Right lobe of liver (tissue), 6 donors: ENCODE measurements around the gene EDRF1. TPM values are rescaled to one million over a fixed set of nuclear protein-coding genes. Genes with fewer than 3 reads are reported as not detected.

Experiments
- ATAC-seq, 4 donors: fragments of 200-7000 bp; cut with Tn5 transposase; one replicate each; pipeline ENCODE4 v1.9.1; 2020; ENCODE audit warnings: mild to moderate bottlenecking in 4 of 4, moderate library complexity in 4 of 4
- DNase-seq, 3 donors: peaks; one replicate each; pipeline ENCODE4 v3.0.0-alpha.2; 2020
- H3K27ac ChIP-seq, 3 donors: fragments of 200-600 bp; one replicate each; pipeline ENCODE4 v1.8.0; 2022
- H3K27me3 ChIP-seq, 2 donors: fragments of 200-600 bp; one replicate each; pipeline ENCODE4 v1.8.0; 2022
- H3K36me3 ChIP-seq, 4 donors: fragments of 200-600 bp; sonication (generic) in 1 of 4; one replicate each; pipeline versions ENCODE4 v1.5.1 to v1.8.0; 2017 to 2022; ENCODE audit warnings: control low read depth in 1 of 4
- H3K4me1 ChIP-seq, 4 donors: fragments of 200-600 bp; sonication (generic) in 1 of 4; one replicate each; pipeline versions ENCODE4 v1.5.1 to v1.8.0; 2017 to 2022; ENCODE audit warnings: control low read depth in 1 of 4
- H3K4me3 ChIP-seq, 3 donors: fragments of 200-600 bp; one replicate each; pipeline ENCODE4 v1.8.0; 2022
- H3K9me3 ChIP-seq, 4 donors: fragments of 200-600 bp; sonication (generic) in 1 of 4; one replicate each; pipeline versions ENCODE4 v1.5.1 to v1.8.0; 2017 to 2022; ENCODE audit warnings: control low read depth in 1 of 4
- CTCF ChIP-seq, 4 donors: fragments of 200-600 bp in 3 of 4; fragments of 450-650 bp in 1 of 4; IDR thresholded peaks; one replicate each; pipeline versions ENCODE4 v1.5.1 to v1.8.0; 2016 to 2022; ENCODE audit warnings: antibody characterized with exemption in 4 of 4, mild to moderate bottlenecking in 2 of 4
- POLR2A ChIP-seq: fragments of 450-650 bp; IDR thresholded peaks from one replicate; pipeline ENCODE4 v1.6.1; 2017; ENCODE audit warnings: antibody characterized with exemption, mild to moderate bottlenecking
- WGBS: methylation state at CpG from one replicate; pipeline ENCODE4 v1.1.6; 2018; ENCODE audit warnings: low coverage, low lambda C conversion rate; ENCODE audit not compliant: insufficient coverage; ENCODE audit errors: missing lambda C conversion rate; 5-methylcytosine and 5-hydroxymethylcytosine counted together
- intact Hi-C, 2 donors: fragments of 100-400 bp; cut with DNase I; formaldehyde crosslinking; loops; one replicate each; pipeline versions ENCODE4 v1.11.2 to v1.14.1; 2022
- total RNA-seq, 6 experiments: library from RNA; depleted of rRNA in 2 of 6; stranded (reverse); fragments of >200 nt in 2 of 6; fragmentation: NEBNext Ultra II Directional in 3 of 6; extraction: Animal tissue kit (Norgen Biotek cat#: 25700) in 3 of 6; gene quantifications; one replicate each; pipeline versions ENCODE4 v1.1.0 to v1.2.4, GENCODE V29; 2016 to 2023
- donor health status: DM: no; HTN: yes; CAD: no.
- donor health status: DM: no; HTN: no; CAD: no.
- donor health status: DM: no; HTN: no; CAD: no.
- donor health status: DM: no; HTN: yes; CAD: no.
- donor health status: DM: no; HTN: yes; CAD: no.

Gene EDRF1
- total RNA-seq, 6 experiments from 2014 or later = 6.5 to 8.5 (median 8.1) TPM

DNA sequence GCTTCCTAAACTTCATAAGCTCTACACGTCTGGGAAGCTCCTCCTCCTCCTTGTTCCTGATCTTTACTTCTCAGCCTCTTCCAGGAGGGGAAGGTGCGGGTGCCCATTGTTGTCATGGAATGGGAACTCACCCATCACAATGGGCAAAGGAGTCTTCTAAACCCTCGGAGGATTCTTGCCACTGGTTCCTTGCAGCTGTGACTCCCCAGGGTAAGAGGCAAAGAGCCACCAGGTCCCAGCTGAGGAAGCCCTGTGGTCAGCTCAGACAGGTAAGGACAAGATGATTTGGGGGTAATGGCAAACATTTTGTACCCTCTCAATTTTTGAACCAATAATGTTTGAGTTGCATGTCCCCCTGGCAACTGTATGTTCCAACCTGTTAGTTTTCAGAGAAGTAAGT, 36.4 kb upstream of the EDRF1 start, which contains the start of gene TEX36:
TSS of gene TEX36 (minus strand) at position 101 of the 400 bp plus-strand sequence. CDS start 174 bp downstream, outside the sequence.
- Histone ChIP-seq H3K9me3 (no peaks in the 10 kb centered on the region), H3K27me3 (no peaks in the 10 kb centered on the region), H3K27ac (no peak within 1 kb of the TSS), H3K4me3 (no peak within 1 kb of the TSS), H3K36me3 (no peaks in the 10 kb centered on the region), H3K4me1 (no peaks in the 10 kb centered on the region)
- ATAC-seq = no peak
- TF ChIP-seq POLR2A (no peak), CTCF (IDR thresholded peaks at IDR 0.05) (no peak)
- intact Hi-C loops = no loop called here
- WGBS = no CpG with 5 or more reads among the region's 3 CpGs
- DNase-seq = no peak

DNA sequence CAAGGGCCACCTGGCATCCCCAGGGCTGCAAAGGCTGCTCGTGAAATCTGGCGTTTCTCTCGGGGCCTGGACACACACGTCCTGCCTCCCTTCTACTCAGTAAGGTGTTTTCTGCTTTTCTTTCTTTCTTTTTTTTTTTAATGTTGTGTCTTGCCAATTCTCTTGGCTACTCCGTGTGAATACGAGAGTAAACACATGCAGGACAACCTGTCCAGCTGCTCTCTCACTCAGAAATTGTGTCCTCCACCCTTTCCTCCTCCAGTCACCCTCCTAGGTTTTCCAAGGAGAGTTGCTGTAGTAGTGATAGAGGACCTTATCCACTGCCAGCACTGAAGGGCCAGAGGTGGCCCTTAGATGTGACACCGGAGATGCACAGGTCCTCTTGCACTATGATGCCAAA, 35.7 kb upstream of the EDRF1 start:
- ATAC-seq = no peak
- WGBS = 40% methylated on average over 6 of the region's 7 CpGs
- DNase-seq = no peak
- Histone ChIP-seq H3K4me1 (no peaks in the 10 kb centered on the region), H3K36me3 (no peaks in the 10 kb centered on the region), H3K27ac (no peak overlapping the region), H3K4me3 (no peak overlapping the region), H3K9me3 (no peaks in the 10 kb centered on the region), H3K27me3 (no peaks in the 10 kb centered on the region)
- intact Hi-C loops = no loop called here
- TF ChIP-seq CTCF (IDR thresholded peaks at IDR 0.05) (no peak), POLR2A (no peak)

- WGBS = 36% methylated on average over 4 of the region's 5 CpGs
- H3K9me3 ChIP-seq = no peaks in the 10 kb centered on the region
- ATAC-seq (no peak), DNase-seq (no peak)
- no peak for TF ChIP-seq CTCF (IDR thresholded peaks at IDR 0.05)
- H3K36me3 ChIP-seq = no peaks in the 10 kb centered on the region
- H3K4me3 ChIP-seq = no peak overlapping the region
- intact Hi-C loops = no loop called here
- no peaks in the 10 kb centered on the region for H3K27me3 ChIP-seq
- no peaks in the 10 kb centered on the region for H3K4me1 ChIP-seq
- no peak overlapping the region for H3K27ac ChIP-seq
Measured at GRCh38 chr10:125684581-125684980, 34.9 kb upstream of the EDRF1 start.

- 46% methylated on average over 3 of the region's 3 CpGs for WGBS
- ATAC-seq (no peak), DNase-seq (no peak)
- Histone ChIP-seq H3K36me3 (no peaks in the 10 kb centered on the region), H3K4me1 (no peaks in the 10 kb centered on the region), H3K4me3 (no peak overlapping the region), H3K9me3 (no peaks in the 10 kb centered on the region), H3K27ac (no peak overlapping the region), H3K27me3 (no peaks in the 10 kb centered on the region)
- intact Hi-C loops = no loop called here
- no peak for TF ChIP-seq POLR2A
- no peak for TF ChIP-seq CTCF (IDR thresholded peaks at IDR 0.05)
Measured at GRCh38 chr10:125687507-125688185, 31.9 kb upstream of the EDRF1 start.
